Adipocyte (in vitro differentiated cells): ENCODE results near the gene ADSL.

Source experiments
- DNase-seq: peaks from one replicate; pipeline ENCODE4 v3.0.0-alpha.2; 2015; ENCODE audit warnings: low read depth
- H3K27me3 ChIP-seq: replicated peaks from 2 replicates; pipeline ENCODE4 v1.7.0; 2013; ENCODE audit warnings: mild to moderate bottlenecking, low read length, moderate library complexity; ENCODE audit not compliant: control insufficient read depth, insufficient read depth
- H3K36me3 ChIP-seq: 2 replicates; pipeline ENCODE4 v1.7.0; 2013; ENCODE audit warnings: low read length, mild to moderate bottlenecking, moderate library complexity; ENCODE audit not compliant: control insufficient read depth, insufficient read depth, severe bottlenecking
- H3K4me1 ChIP-seq: 2 replicates; pipeline ENCODE4 v1.7.0; 2013; ENCODE audit warnings: mild to moderate bottlenecking, low read length, moderate library complexity; ENCODE audit not compliant: control insufficient read depth, insufficient read depth
- H3K4me3 ChIP-seq: 2 replicates; pipeline ENCODE4 v1.7.0; 2013; ENCODE audit warnings: mild to moderate bottlenecking, low read length, moderate library complexity
- H3K9ac ChIP-seq: 2 replicates; pipeline ENCODE4 v1.7.0; 2013; ENCODE audit warnings: mild to moderate bottlenecking, low read length, moderate library complexity
- H3K9me3 ChIP-seq: 2 replicates; pipeline ENCODE4 v1.7.0; 2013; ENCODE audit warnings: mild to moderate bottlenecking, low read length, moderate library complexity; ENCODE audit not compliant: control insufficient read depth

Gene ADSL

GRCh38 chr22:40433416-40434090, 87.3 kb downstream of the ADSL start:
- H3K27me3 ChIP-seq: no peaks in the 10 kb centered on the region
- H3K4me1 ChIP-seq: peaks cover 25% of the 10 kb centered on the region
- H3K9ac ChIP-seq: no peak overlapping the region
- peaks cover 21% of the 10 kb centered on the region for H3K36me3 ChIP-seq
- H3K9me3 ChIP-seq: no peaks in the 10 kb centered on the region
- H3K4me3 ChIP-seq: no peak overlapping the region
- no peak for DNase-seq

DNA sequence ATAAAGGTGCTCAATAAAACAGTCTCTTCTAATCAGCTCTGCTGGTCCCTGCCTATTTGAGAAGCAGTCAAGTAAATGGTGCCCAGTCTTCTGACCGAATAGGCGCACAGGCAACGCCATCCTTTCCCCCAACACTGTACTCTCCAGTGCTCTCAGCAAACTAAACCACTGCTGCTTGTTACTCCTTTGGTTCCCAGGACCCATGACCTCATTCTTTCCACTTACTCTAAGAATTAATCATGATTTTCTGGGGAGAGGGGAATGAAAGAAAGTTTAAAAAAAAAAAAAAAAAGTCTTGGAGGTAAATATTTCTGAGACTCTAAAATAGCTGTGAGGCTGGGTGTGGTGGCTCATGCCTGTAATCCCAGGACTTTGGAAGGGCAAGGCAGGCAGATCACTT, 87.8 kb downstream of the ADSL start:
- Histone ChIP-seq H3K36me3 (peaks cover 16% of the 10 kb centered on the region), H3K9ac (no peak overlapping the region), H3K4me1 (peaks cover 25% of the 10 kb centered on the region), H3K4me3 (no peak overlapping the region), H3K27me3 (no peaks in the 10 kb centered on the region), H3K9me3 (no peaks in the 10 kb centered on the region)
- DNase-seq: peak; percentile 22

DNA sequence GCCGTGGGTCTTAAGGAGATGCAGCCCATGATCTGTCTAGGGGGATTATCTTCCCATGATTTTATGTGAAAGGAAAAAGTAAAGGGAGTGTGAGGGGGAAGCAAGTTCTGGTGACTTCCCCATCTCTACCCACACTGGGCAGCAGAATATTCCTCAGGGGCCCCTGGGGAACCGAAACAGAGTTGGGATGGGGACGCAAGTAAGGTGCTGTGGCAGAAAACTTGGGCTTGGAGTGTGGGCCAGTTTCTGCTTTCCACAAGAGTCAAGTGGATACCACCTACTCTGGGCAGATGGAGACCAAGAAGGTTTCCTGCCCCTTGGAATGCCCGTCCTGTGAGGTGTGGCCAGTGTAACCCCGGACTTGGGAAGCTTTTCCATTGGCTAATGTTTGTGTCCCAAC, 88.4 kb downstream of the ADSL start:
- no peaks in the 10 kb centered on the region for H3K9me3 ChIP-seq
- H3K36me3 ChIP-seq: peaks cover 9% of the 10 kb centered on the region
- no peaks in the 10 kb centered on the region for H3K27me3 ChIP-seq
- peaks cover 25% of the 10 kb centered on the region for H3K4me1 ChIP-seq
- H3K9ac ChIP-seq: no peak overlapping the region
- no peak overlapping the region for H3K4me3 ChIP-seq
- DNase-seq: no peak

- H3K9ac ChIP-seq: peak overlapping the region; percentile 77
- peaks cover 27% of the 10 kb centered on the region for H3K4me1 ChIP-seq
- no peaks in the 10 kb centered on the region for H3K27me3 ChIP-seq
- no peaks in the 10 kb centered on the region for H3K9me3 ChIP-seq
- peaks cover 5% of the 10 kb centered on the region for H3K36me3 ChIP-seq
- peak overlapping the region; percentile 65 for H3K4me3 ChIP-seq
- DNase-seq: peak; percentile 79
Measured at GRCh38 chr22:40436505-40437431, 90.5 kb downstream of the ADSL start.
